ENCODE results near the gene IGSF9. TPM values are rescaled to one million over a fixed set of nuclear protein-coding genes. Genes with fewer than 3 reads are reported as not detected.

Gene IGSF9
- total and polyA plus RNA-seq, 2 of the 13 experiments (the other 11 are each of a cell fraction or from before 2014, with no cell fraction given) = 0.03 TPM; not detected in 1

- no peak for TF ChIP-seq PHF8 (CRISPR knock-in tag; IDR thresholded peaks at IDR 0.05)
- no peak for TF ChIP-seq SIN3A (IDR thresholded peaks at IDR 0.05; ENCODE audit: borderline replicate concordance, low read depth, low read length)
- TF ChIP-seq IRX3 (CRISPR knock-in tag; IDR thresholded peaks at IDR 0.05; ENCODE audit: borderline replicate concordance, low read depth) = no peak
Observed at GRCh38 chr1:159911326-159912070, 33.9 kb downstream of the IGSF9 start (continued).

- in situ Hi-C loops (cut with HindIII; ENCODE audit: extremely low pct_ligation_motif_present, low pct_unique_long_range_greater_than_20kb) = no loop called here
- 15% methylated on average over 9 of the region's 9 CpGs for WGBS (ENCODE audit: low lambda C conversion rate)
- no peak for DNase-seq (ENCODE audit: low spot score)
- BruUV-seq (replicated peaks) = no TSS peak
- H2AFZ ChIP-seq (ENCODE audit: low read length) = no peak overlapping the region
- no peak overlapping the region for H3K27ac ChIP-seq (ENCODE audit: extremely low read length, insufficient read depth, low read length)
- FAIRE-seq = no peak
- ChIA-PET CTCF (ENCODE audit: low intra/inter-chr PET ratio, low total read pairs) (no interaction called here), POLR2A (no interaction called here)
- no peaks in the 10 kb centered on the region for H3K36me3 ChIP-seq (replicated peaks in 1 of 2; ENCODE audit: control insufficient read depth in 1 of 2, insufficient read depth in 2 of 2, low read length in 2 of 2)
- peaks cover 0 to 4% of the 10 kb centered on the region in 2 experiments; a peak in 1 of 5 replicates for H3K27me3 ChIP-seq (ENCODE audit: control insufficient read depth in 1 of 2, insufficient read depth in 2 of 2, low read length in 2 of 2)
- H3K4me1 ChIP-seq (ENCODE audit: insufficient read depth, low read length) = peaks cover 13% of the 10 kb centered on the region
- H4K20me1 ChIP-seq (ENCODE audit: insufficient read depth, low read length) = no peaks in the 10 kb centered on the region
- H3K9ac ChIP-seq (ENCODE audit: insufficient read depth, low read depth, low read length) = no peak overlapping the region
- intact Hi-C loops (cut with micrococcal nuclease; ENCODE audit: unreplicated experiment) = no loop called here
- H3K79me2 ChIP-seq (ENCODE audit: insufficient read depth, low read length) = no peaks in the 10 kb centered on the region
- H3K4me3 ChIP-seq (replicated peaks in 1 of 3; ENCODE audit: insufficient read depth in 1 of 3, low read depth in 2 of 3, low read length in 3 of 3) = no peak overlapping the region
- H3K9me3 ChIP-seq (ENCODE audit: low read length) = no peaks in the 10 kb centered on the region
- no peak overlapping the region for H3K4me2 ChIP-seq (ENCODE audit: low read depth, low read length)
- TF ChIP-seq ZSCAN30 (CRISPR knock-in tag; IDR thresholded peaks at IDR 0.05) (no peak), LCORL (IDR thresholded peaks at IDR 0.05) (no peak), LCORL (CRISPR knock-in tag; IDR thresholded peaks at IDR 0.05) (no peak)
- ATAC-seq = no peak
Observed at GRCh38 chr1:159908031-159908940, 37.1 kb downstream of the IGSF9 start.
